ENCODE results near the gene ARID3C. TPM values are rescaled to one million over a fixed set of nuclear protein-coding genes. Genes with fewer than 3 reads are reported as not detected.
A peak's percentile ranks its signal among the peaks of the same experiment; 100 is the strongest.

The ARID3C gene, protein sequence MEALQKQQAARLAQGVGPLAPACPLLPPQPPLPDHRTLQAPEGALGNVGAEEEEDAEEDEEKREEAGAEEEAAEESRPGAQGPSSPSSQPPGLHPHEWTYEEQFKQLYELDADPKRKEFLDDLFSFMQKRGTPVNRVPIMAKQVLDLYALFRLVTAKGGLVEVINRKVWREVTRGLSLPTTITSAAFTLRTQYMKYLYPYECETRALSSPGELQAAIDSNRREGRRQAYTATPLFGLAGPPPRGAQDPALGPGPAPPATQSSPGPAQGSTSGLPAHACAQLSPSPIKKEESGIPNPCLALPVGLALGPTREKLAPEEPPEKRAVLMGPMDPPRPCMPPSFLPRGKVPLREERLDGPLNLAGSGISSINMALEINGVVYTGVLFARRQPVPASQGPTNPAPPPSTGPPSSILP
- total RNA-seq, result not detected

DNA sequence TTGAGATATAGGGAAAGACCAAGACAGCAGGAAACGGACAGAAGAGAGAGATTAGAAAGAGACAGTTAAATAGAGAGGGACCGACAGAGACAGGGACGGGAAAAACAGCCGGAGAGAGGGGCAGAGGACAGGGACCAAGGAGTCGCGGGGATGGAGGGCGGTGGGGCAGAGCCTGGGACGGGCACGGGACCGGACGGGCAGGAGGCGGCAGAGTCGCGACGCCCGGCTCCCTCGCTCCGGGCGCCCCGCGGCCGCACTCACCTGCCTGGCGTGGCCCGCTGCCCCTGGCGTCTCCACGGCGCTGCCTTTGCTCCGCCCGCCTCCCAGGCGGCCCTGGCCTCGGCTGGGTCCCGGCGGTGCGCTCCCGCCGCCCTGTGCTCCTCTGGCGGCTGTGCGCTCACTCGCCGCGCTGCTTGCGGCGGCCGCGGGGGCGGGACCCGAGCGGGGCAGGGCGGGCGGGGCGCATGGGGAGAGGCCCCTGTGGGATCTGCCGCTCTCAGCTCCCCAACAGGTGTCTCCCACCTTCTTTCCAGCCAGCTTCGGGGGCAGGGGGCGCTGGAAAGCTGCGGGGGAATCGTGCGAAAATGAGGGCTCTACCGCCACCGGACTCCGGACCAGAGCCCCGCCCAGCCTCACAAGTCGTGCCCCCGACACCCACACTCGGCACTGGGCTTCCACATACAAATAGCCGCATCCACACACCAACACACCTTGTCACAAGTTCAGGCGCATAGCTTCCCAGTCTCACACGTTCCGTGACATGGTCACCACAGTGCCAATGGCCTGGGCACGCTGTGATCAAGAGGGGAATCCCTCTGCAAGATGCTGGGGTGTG lies at the start of gene ARID3C:
Gene ARID3C (minus strand): TSS at position 411 of the 835 bp plus-strand sequence. CDS start 1,052 bp downstream, outside the sequence.
- DNase-seq (ENCODE audit: low read depth in 2 of 3, low spot score in 2 of 3), result no peak

DNA sequence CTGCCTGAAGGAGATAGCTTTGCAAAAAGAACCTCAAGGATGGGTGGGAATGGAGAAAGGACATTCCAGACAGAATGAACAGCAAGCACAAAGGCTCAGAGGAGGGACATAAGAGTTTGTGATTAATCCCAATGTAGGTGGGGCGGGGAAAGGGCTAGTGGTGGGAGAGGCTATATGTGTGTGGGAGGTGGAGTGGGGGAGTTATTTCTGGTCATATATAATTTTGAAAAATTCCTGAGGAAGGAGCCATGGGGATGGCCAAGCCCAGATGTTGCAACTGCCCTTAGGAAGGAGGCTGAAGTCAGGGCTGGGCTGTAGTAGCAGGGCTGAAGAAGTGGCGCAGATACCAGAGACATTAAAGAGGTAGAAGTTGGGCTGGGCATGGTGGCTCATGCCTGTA lies 47.0 kb upstream of the ARID3C start:
- no peak for DNase-seq (ENCODE audit: low read depth in 2 of 3, low spot score in 2 of 3)

- DNase-seq (ENCODE audit: low read depth in 2 of 3, low spot score in 2 of 3), result peak in 2 of 3 donors; percentile 85 to 92
These were observed 46.3 kb upstream of the ARID3C start for GRCh38 chr9:34675048-34675714.

DNA sequence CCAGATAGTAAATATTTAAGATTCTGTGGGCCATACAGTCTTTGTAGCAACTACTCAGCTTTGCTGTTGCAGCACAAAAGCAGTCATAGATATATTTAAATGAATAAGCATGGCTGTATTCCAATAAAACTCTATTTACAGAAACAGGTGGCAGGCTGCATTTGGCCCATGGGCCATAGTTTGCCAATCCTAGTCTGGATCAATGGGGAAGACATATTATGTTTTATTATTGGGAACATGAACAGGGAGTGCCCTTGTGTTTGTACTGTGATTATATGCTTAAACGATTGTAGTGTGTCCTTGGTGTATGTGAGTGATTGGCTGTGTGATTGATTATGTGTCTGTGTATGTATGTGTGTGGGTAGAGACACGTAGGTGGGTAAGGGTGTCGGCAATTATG lies 45.6 kb upstream of the ARID3C start:
- DNase-seq (ENCODE audit: low read depth in 2 of 3, low spot score in 2 of 3), result no peak

DNA sequence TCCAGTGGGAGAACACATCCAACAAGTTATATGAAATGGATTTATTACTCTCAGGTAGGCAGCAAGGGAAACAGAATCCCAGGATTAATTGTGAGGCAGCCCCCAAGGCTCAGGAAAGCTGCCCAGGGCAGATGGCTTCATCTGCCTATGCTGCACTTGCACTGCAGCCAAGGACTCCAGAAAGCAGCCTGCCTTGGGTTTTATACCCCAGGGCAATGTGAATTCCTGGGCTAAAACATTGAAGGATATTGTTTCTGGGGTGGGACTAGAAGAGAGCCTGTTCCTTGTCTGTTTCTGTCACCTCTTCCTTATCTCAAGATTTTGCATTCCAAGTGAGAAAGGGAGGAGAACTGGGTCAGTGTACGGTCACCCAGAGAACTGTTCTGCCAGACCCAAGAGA lies 42.4 kb upstream of the ARID3C start:
- DNase-seq (ENCODE audit: low read depth in 2 of 3, low spot score in 2 of 3), result no peak

- no peak for DNase-seq (ENCODE audit: low read depth in 2 of 3, low spot score in 2 of 3)
These were observed 41.1 kb upstream of the ARID3C start for GRCh38 chr9:34669809-34670562.

GRCh38 chr9:34665381-34666250 lies 36.8 kb upstream of the ARID3C start:
- peak; percentile 78 to 95 (median 91) for DNase-seq (ENCODE audit: low read depth in 2 of 3, low spot score in 2 of 3)

DNA sequence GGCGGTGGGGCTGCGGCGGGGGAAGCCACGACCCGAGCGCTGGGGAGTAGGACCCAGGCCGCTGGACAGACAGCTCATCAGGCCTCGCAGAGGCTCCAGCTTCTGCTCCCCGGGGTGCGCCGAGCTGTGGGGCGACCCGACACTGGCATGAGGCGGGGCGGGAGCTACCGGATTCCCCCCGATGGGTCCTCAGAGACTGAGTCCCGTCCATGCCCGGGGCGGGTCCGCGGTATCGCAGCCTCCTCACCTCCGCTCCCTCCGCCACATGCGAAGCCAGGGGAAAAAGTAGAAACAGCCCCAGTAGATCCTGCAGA lies 36.2 kb upstream of the ARID3C start:
- no peak for DNase-seq (ENCODE audit: low read depth in 2 of 3, low spot score in 2 of 3)

GRCh38 chr9:34664281-34665066 lies 35.6 kb upstream of the ARID3C start:
- peak in 2 of 3 donors; percentile 81 to 88 for DNase-seq (ENCODE audit: low read depth in 2 of 3, low spot score in 2 of 3)

DNA sequence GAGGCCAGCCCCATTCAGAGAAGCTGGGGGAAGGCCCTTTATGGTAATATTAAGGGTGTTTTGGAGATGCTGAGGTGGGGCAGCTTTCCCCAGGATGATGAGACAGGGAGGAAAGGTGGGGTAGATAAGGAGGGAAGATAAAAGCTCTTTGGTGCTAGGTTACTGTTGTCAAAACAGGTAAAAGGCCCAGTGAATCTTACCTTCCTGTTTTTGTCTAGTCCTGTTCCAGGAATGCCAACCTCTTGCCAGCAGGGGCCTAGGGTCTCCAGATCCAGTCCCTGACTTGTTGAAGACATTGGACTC lies 34.4 kb upstream of the ARID3C start:
- DNase-seq (ENCODE audit: low read depth in 2 of 3, low spot score in 2 of 3), result no peak

GRCh38 chr9:34662526-34663302 lies 33.8 kb upstream of the ARID3C start, which contains the start of gene CCL27:
CCL27 (minus strand) TSS chr9:34662657; CDS start chr9:34662633, 24 bp downstream.
- DNase-seq (ENCODE audit: low read depth in 2 of 3, low spot score in 2 of 3), result no peak

GRCh38 chr9:34659592-34660253 lies 30.9 kb upstream of the ARID3C start:
- DNase-seq (ENCODE audit: low read depth in 2 of 3, low spot score in 2 of 3), result no peak

- no peak for DNase-seq (ENCODE audit: low read depth in 2 of 3, low spot score in 2 of 3)
These were observed 29.6 kb upstream of the ARID3C start for GRCh38 chr9:34658461-34658860.

- DNase-seq (ENCODE audit: low read depth in 2 of 3, low spot score in 2 of 3), result no peak
These were observed 28.1 kb upstream of the ARID3C start for GRCh38 chr9:34656992-34657391.

- no peak for DNase-seq (ENCODE audit: low read depth in 2 of 3, low spot score in 2 of 3)
These were observed 26.5 kb upstream of the ARID3C start for GRCh38 chr9:34655394-34655793.

- DNase-seq (ENCODE audit: low read depth in 2 of 3, low spot score in 2 of 3), result no peak
These were observed 25.6 kb upstream of the ARID3C start for GRCh38 chr9:34654323-34655051.

Data from hematopoietic multipotent progenitor cell (in vitro differentiated cells).